ENCODE data around the gene GCK.

Gene GCK

GRCh38 chr7:44189286-44189992 is at the start of gene GCK:
TSS of gene GCK (minus strand) at chr7:44189439. CDS start at chr7:44188953, 486 bp downstream.
- ATAC-seq, result no peak
- no peak for TF ChIP-seq PATZ1 (CRISPR knock-in tag; IDR thresholded peaks at IDR 0.05; ENCODE audit: borderline replicate concordance)
- no peak for TF ChIP-seq ISL1 (CRISPR knock-in tag; IDR thresholded peaks at IDR 0.05)
- TF ChIP-seq CSRNP3 (CRISPR knock-in tag; IDR thresholded peaks at IDR 0.05), result no peak
- TF ChIP-seq, protein P1, sequence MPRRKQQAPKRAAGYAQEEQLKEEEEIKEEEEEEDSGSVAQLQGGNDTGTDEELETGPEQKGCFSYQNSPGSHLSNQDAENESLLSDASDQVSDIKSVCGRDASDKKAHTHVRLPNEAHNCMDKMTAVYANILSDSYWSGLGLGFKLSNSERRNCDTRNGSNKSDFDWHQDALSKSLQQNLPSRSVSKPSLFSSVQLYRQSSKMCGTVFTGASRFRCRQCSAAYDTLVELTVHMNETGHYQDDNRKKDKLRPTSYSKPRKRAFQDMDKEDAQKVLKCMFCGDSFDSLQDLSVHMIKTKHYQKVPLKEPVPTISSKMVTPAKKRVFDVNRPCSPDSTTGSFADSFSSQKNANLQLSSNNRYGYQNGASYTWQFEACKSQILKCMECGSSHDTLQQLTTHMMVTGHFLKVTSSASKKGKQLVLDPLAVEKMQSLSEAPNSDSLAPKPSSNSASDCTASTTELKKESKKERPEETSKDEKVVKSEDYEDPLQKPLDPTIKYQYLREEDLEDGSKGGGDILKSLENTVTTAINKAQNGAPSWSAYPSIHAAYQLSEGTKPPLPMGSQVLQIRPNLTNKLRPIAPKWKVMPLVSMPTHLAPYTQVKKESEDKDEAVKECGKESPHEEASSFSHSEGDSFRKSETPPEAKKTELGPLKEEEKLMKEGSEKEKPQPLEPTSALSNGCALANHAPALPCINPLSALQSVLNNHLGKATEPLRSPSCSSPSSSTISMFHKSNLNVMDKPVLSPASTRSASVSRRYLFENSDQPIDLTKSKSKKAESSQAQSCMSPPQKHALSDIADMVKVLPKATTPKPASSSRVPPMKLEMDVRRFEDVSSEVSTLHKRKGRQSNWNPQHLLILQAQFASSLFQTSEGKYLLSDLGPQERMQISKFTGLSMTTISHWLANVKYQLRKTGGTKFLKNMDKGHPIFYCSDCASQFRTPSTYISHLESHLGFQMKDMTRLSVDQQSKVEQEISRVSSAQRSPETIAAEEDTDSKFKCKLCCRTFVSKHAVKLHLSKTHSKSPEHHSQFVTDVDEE (CRISPR knock-in tag; IDR thresholded peaks at IDR 0.05), result no peak
- TF ChIP-seq PPARA (CRISPR knock-in tag; IDR thresholded peaks at IDR 0.05; ENCODE audit: borderline replicate concordance), result no peak
- TF ChIP-seq, protein P2, sequence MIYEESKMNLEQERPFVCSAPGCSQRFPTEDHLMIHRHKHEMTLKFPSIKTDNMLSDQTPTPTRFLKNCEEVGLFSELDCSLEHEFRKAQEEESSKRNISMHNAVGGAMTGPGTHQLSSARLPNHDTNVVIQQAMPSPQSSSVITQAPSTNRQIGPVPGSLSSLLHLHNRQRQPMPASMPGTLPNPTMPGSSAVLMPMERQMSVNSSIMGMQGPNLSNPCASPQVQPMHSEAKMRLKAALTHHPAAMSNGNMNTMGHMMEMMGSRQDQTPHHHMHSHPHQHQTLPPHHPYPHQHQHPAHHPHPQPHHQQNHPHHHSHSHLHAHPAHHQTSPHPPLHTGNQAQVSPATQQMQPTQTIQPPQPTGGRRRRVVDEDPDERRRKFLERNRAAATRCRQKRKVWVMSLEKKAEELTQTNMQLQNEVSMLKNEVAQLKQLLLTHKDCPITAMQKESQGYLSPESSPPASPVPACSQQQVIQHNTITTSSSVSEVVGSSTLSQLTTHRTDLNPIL (CRISPR knock-in tag; IDR thresholded peaks at IDR 0.05; ENCODE audit: low read depth), result no peak
- no peak for TF ChIP-seq RARB (CRISPR knock-in tag; IDR thresholded peaks at IDR 0.05)
- TF ChIP-seq ZFP3 (CRISPR knock-in tag; IDR thresholded peaks at IDR 0.05), result no peak
- TF ChIP-seq TOX (CRISPR knock-in tag; IDR thresholded peaks at IDR 0.05; ENCODE audit: borderline replicate concordance), result no peak
- TF ChIP-seq OSR1 (CRISPR knock-in tag; IDR thresholded peaks at IDR 0.05), result no peak
- TF ChIP-seq TCF4 (CRISPR knock-in tag; IDR thresholded peaks at IDR 0.05; ENCODE audit: borderline replicate concordance), result no peak
- TF ChIP-seq ARNTL (CRISPR knock-in tag; IDR thresholded peaks at IDR 0.05; ENCODE audit: borderline replicate concordance, low read depth), result no peak
- no peak for TF ChIP-seq CSDC2 (CRISPR knock-in tag; IDR thresholded peaks at IDR 0.05)

- ATAC-seq, result no peak
- TF ChIP-seq ZNF70 (CRISPR knock-in tag; IDR thresholded peaks at IDR 0.05), result no peak
- no peak for TF ChIP-seq TOX (CRISPR knock-in tag; IDR thresholded peaks at IDR 0.05; ENCODE audit: borderline replicate concordance)
- TF ChIP-seq OSR1 (CRISPR knock-in tag; IDR thresholded peaks at IDR 0.05), result no peak
- no peak for TF ChIP-seq ISL1 (CRISPR knock-in tag; IDR thresholded peaks at IDR 0.05)
- TF ChIP-seq, protein P2 (CRISPR knock-in tag; IDR thresholded peaks at IDR 0.05; ENCODE audit: low read depth), result no peak
- no peak for TF ChIP-seq BACH2 (CRISPR knock-in tag; IDR thresholded peaks at IDR 0.05; ENCODE audit: borderline replicate concordance)
- no peak for TF ChIP-seq RARB (CRISPR knock-in tag; IDR thresholded peaks at IDR 0.05)
- no peak for TF ChIP-seq POU6F1 (CRISPR knock-in tag; IDR thresholded peaks at IDR 0.05; ENCODE audit: borderline replicate concordance, low read depth)
- no peak for TF ChIP-seq ZFP30 (CRISPR knock-in tag; IDR thresholded peaks at IDR 0.05)
- TF ChIP-seq GLIS3 (CRISPR knock-in tag; IDR thresholded peaks at IDR 0.05), result no peak
- no peak for TF ChIP-seq SNAI2 (CRISPR knock-in tag; IDR thresholded peaks at IDR 0.05)
- no peak for TF ChIP-seq ZC3H10 (CRISPR knock-in tag; IDR thresholded peaks at IDR 0.05)
- TF ChIP-seq, protein P1 (CRISPR knock-in tag; IDR thresholded peaks at IDR 0.05), result no peak
- TF ChIP-seq ZNF8 (CRISPR knock-in tag; IDR thresholded peaks at IDR 0.05), result no peak
- TF ChIP-seq CSRNP3 (CRISPR knock-in tag; IDR thresholded peaks at IDR 0.05), result no peak
Observed at GRCh38 chr7:44238116-44238695, 49.0 kb upstream of the GCK start.
